GM21528 (cell line): ENCODE data around the gene TMEM175.
A peak's percentile ranks its signal among the peaks of the same experiment; 100 is the strongest.

Experiments used
- ATAC-seq: cut with Tn5 transposase; IDR thresholded peaks from one replicate; pipeline ENCODE4 v1.9.1; 2021; ENCODE audit warnings: mild to moderate bottlenecking, moderate library complexity; ENCODE audit not compliant: unreplicated experiment, low FRiP score

Gene TMEM175

DNA sequence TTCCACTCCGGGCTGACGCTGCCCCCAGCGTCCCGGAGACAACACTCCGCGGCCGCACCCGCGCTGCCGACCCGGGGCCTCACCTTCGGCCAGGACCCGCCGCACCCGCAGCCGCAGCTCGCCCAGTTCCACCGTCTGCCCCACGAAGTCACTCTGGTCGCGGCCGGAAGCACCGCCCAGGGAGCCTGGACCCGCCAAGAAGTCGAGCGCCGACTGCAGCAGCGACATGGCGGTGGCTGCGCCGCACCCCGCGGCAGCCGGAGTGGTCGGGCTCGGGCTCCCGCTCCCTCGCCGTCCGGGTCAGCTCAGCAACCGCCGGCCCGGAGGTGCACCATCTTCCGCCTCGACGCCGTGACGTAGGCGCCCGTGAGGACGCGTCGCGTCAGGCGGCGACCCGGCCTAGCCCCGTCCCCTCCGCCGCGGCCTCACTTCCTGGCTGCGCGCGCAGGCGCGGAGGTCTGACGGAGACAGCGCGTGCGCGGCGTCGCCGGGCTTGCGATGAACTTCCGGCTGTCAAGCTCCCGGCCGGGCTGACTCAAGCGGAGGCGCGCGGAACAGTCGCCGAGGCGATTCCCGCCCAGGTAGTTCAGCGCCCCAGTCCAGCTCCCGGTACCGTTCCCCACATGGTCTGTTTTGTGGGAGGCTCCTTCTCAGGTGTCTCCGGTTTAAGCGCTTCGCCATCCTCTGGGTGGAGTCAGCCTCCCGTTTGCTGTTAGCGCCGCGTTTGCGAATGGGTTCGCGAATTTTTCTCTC lies at the start of gene TMEM175, which contains the start of gene GAK:
TMEM175 (plus strand) TSS at position 501 of the 753 bp plus-strand sequence. CDS start 15,280 bp downstream, outside the sequence.
GAK (minus strand) TSS at position 357 of the 753 bp plus-strand sequence; CDS start at position 228, 129 bp downstream.
- ATAC-seq, result peak; percentile 90

- no peak for ATAC-seq
Observed at GRCh38 chr4:882646-883045, 49.6 kb upstream of the TMEM175 start.

- no peak for ATAC-seq
Observed at GRCh38 chr4:883377-884095, 48.7 kb upstream of the TMEM175 start.

DNA sequence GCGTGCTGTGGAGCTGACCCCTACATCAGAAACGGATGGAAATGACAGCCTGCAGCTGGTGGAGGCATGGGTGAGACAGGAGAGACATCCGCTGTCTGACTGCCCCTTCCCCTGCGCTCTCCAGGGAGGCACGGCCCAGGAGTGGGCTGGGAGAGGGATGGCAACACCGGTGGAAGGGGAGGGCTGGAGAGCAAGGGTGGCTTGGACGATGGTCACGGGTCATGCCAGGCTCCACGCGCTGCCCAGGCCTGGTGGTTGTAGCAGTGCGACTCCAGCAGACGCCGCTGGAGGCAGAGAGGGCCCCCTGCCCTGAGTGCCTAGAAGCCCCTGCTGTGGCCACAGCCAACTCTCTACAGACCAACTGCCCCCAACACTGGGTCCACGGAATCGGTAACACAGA lies 48.0 kb upstream of the TMEM175 start:
- no peak for ATAC-seq

DNA sequence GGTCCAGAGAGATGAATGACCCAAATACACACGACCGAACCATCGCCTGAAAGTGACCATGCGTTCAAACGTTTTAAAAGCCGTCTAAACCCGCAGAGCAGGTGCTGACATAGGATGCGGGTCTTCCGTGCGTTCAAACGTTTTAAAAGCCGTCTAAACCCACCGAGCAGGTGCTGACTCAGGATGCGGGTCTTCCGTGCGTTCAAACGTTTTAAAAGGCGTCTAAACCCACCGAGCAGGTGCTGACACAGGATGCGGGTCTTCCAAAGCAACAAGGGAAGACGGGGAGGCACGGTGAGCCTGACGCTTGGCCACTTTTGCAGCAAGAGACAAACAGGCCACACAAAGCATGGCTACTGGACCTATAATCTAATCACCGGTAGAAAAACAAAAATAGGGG lies 47.4 kb upstream of the TMEM175 start:
- ATAC-seq, result no peak

DNA sequence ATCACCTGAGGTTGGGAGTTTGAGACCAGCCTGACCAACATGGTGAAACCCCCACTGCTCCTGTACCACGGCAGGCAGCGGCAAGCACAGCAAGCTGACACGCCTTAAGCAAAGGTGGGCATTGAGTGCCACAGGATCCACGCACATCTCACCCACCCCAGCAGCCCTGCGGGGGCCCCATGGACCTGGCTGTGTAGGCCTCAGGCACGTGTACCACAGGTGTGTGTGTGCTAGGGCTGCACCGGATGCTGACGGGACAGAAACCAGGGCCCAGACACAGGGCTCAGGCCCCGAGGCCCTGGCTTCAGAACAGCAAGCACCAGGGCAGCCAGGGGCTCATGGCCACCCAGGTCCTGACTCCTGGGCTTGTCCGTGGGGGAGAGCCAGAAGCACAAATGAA lies 46.9 kb upstream of the TMEM175 start:
- no peak for ATAC-seq

DNA sequence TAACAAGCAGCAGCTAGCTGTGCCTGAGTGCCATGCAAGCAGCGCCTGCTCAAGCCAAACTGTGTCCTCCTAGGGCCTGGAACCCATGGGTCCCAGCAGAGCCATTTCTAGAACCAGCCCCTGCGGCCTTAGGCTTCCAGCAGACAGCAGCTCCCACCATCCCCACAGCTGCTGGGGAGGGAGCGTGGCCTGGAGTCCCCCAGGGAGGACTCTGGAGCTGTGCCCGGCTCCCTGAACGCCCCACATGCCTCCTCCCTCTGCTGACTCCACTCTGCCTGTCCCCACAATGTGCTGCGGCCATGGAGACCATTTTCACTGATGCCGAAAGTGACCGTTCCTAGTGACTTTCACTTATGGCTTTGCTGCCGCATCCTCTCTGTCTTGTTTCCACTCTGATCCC lies 46.0 kb upstream of the TMEM175 start:
- ATAC-seq, result no peak

- no peak for ATAC-seq
Observed at GRCh38 chr4:887034-887763, 45.1 kb upstream of the TMEM175 start.

DNA sequence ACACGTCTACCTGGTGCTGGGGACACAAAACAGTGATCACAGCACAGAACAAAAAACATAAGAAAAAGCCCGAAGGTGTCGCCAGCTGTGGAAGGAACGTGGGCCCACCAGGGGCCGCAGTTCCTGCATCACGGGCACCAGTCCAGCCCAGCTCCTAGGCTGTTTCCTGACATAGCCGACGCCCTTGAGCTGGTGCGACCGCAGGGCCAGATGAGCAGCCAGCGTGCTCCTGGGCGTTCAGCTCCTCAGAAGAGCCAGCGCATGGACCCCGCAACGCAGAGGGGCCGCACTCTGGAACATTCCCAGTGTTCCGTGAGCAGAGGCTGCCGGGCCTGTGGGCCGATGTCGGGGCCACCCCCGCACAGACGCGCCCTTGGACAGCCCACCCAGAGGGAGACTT lies 44.2 kb upstream of the TMEM175 start:
- no peak for ATAC-seq

DNA sequence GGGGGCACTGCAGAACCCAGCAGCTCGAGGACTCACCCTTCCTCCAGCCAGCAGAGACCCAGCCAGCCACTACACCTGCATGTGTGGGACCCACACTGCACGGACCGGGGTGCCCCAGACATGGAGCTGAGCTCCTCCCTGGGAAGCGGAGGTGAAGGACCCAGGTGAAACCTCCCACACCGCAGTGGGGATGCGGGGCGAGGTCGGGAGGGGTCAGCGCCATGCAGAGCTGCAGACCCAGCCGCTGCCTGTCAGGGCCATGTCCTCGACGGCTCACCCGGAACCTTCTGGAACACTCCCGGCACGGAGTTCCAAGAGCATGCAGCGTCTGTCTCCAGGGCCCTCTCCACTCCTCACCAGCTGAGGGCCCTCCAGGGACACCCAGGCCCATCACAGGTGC lies 42.7 kb upstream of the TMEM175 start:
- no peak for ATAC-seq

DNA sequence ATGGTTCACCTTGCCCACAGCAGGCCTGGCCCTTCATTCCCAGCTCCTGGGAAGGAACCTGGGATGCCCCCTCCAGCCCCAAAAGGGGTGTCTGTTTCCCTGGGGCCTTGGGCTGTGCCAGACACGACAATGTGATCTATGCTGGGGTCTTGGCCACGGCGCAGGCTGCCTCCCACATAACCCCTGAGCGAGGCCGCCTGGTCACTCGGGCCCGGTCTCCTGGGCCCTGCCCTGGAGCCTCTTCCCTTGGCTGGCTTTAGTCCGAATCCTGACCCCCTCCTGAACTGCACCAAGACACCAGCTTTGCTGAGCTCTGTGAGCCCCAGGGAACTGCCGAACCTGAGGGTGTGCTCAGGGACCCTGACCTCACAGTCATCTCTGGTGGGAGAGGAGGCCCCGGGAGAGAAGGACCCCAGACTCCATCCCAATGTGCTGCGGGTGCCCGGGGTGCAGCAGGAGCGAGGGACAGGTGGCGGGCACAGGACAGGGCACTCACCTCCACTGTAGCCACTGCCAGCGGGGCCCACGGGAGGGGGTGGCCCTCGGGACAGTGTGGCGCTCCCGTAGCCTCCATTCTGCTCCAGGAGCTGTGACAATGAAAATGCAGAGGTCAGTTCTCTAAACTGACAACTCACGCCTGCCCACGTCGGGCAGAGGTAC lies 42.1 kb upstream of the TMEM175 start:
- ATAC-seq, result no peak

GRCh38 chr4:891747-892146 lies 40.5 kb upstream of the TMEM175 start:
- ATAC-seq, result no peak

- ATAC-seq, result no peak
Observed at GRCh38 chr4:892780-893179, 39.5 kb upstream of the TMEM175 start.

GRCh38 chr4:893276-893994 lies 38.8 kb upstream of the TMEM175 start:
- no peak for ATAC-seq

DNA sequence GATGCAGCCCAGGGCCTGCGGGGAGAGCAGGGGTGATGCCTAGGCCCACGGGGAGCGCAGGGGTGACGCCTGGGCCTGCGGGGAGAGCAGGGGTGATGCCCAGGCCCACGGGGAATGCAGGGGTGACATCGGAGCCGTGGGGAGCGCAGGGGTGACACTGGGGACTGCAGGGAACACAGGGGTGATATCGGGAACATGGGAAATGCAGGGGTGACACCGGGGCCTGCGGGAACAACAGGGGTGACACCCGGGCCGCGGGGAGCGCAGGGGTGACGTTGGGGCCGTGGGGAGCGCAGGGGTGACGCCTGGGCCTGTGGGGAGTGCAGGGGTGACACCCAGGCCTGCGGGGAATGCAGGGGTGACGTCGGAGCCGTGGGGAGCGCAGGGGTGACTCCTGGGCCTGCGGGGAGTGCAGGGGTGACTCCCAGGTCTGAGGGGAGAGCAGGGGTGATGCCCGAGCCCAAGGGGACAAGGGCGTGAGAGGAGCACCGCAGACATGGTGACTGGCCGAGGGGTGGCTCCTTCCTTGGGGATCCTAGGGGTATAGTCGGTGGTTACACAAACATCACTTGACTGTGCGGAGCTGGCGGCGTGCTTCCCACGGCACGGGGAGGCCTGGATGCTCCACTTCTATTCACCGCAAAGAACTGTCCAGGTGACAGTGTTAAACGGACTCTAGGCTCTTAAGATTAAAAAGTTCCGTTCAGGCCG lies 38.1 kb upstream of the TMEM175 start:
- ATAC-seq, result no peak

DNA sequence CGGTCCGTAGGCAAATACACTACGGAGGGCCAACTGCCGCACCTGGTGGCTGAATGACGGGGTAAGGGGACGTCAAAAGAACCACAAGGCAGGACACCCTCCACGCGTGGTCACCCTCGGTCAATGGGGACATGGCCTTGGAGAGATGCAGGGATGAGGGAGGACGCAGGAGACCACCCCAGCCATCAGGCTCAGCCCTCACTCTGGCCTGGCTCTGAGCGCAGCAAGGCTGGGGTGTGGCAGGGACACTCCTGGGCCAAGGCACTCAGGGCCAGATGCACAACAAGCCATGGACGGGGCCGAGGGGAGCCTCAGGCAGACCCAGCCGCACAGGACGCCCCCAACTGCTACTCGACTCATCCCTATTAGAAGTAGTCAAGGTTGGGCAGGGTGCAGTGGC lies 36.7 kb upstream of the TMEM175 start:
- no peak for ATAC-seq

DNA sequence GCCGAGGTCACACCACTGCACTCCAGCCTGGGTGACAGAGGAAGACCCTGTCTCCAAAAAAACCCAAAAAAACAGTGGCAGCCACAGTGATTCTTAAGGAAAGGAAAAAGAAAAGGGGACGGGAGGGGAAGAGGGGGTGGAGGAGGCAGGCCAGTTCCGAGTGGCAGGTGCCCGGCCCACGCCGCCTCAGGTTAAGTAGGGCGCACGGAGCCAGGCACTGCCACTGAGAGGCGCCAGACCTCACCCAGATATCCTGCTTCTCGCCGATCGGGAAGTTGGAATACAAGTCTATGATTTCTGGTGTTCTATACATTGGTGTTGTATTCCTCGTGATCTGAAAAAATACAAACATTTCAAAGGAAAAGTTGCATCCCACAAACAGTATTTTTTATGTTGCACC lies 36.0 kb upstream of the TMEM175 start:
- no peak for ATAC-seq

DNA sequence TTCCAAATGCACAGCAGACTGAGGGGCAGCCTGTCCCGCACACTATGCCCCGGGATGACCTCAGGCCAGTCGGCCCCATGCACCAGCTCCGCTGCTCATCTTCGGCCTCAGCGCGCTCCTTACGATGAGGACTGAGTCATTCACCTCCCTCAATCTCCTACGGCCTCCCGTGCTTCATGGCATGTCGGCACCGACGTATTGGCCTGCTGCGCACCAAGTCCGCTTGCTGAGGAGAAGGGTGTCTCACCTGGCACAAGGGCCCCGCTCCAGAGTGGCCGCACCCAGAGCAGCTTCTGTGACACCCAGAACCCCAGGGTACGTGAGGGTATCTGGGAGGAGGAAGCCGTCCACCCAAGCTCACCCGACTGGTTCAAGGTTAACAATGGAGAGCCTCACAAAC lies 35.6 kb upstream of the TMEM175 start:
- ATAC-seq, result no peak

DNA sequence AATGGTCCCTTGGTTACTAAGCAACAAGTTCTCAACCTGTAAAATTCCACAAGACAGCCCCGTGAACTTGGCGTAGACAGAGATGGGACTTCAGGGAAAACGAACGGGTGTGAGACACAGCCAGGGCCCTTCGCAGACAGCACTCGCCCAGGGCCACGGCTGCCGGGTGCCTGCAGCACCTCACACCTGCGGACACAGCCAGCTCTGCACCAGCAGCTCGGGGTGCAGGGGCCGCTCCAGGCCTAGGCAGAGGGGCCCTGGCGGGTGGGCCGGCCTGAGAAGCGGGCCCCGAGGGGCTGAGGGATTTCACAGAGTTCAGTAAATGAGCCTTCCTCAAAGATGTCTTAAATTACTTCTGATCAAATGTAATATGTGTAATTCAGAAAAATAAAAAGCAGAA lies 34.1 kb upstream of the TMEM175 start:
- no peak for ATAC-seq
